Astrocyte of the cerebellum (primary cell): ENCODE results near the gene CLIC3.

ENCODE experiments used
- DNase-seq: peaks from one replicate; pipeline ENCODE4 v3.0.0-alpha.2; 2011; ENCODE audit warnings: low read depth
- H3K4me3 ChIP-seq: 2 replicates; pipeline ENCODE4 v1.5.1; 2011; ENCODE audit warnings: mild to moderate bottlenecking, low read depth, low read length, moderate library complexity
- CTCF ChIP-seq: IDR thresholded peaks from 2 replicates; pipeline ENCODE4 v1.5.1; 2012; ENCODE audit warnings: low read length, low read depth, moderate library complexity, mild to moderate bottlenecking; ENCODE audit errors: missing control alignments
- in situ Hi-C: cut with HindIII; loops from 2 replicates; pipeline ENCODE4 v1.10.0; 2017; ENCODE audit warnings: low sequenced_read_pairs

The CLIC3 gene

GRCh38 chr9:137014166-137014565 lies 17.8 kb upstream of the CLIC3 start:
- no peak for DNase-seq
- H3K4me3 ChIP-seq, result no peak overlapping the region
- TF ChIP-seq CTCF, result no peak
- in situ Hi-C loops, result no loop called here

- in situ Hi-C loops, result no loop called here
- H3K4me3 ChIP-seq, result no peak overlapping the region
- DNase-seq, result no peak
- TF ChIP-seq CTCF, result no peak
Measured at GRCh38 chr9:137013571-137013940, 17.2 kb upstream of the CLIC3 start.

GRCh38 chr9:137012694-137013570 lies 16.6 kb upstream of the CLIC3 start:
- H3K4me3 ChIP-seq, result no peak overlapping the region
- DNase-seq, result no peak
- no peak for TF ChIP-seq CTCF
- in situ Hi-C loops, result no loop called here

GRCh38 chr9:137011907-137012675 lies 15.7 kb upstream of the CLIC3 start:
- no peak for TF ChIP-seq CTCF
- no peak for DNase-seq
- H3K4me3 ChIP-seq, result no peak overlapping the region
- in situ Hi-C loops, result no loop called here

GRCh38 chr9:137011156-137011555 lies 14.8 kb upstream of the CLIC3 start:
- in situ Hi-C loops, result no loop called here
- no peak overlapping the region for H3K4me3 ChIP-seq
- no peak for TF ChIP-seq CTCF
- no peak for DNase-seq

- in situ Hi-C loops, result no loop called here
- no peak for DNase-seq
- TF ChIP-seq CTCF, result no peak
- H3K4me3 ChIP-seq, result no peak overlapping the region
Measured at GRCh38 chr9:137009938-137010732, 13.8 kb upstream of the CLIC3 start.
